Psoas muscle (tissue), 8 donors: ENCODE results near the gene ROPN1B. TPM values are rescaled to one million over a fixed set of nuclear protein-coding genes. Genes with fewer than 3 reads are reported as not detected.
A peak's percentile ranks its signal among the peaks of the same experiment; 100 is the strongest.
"Not testable (repeated sequence)": the region's sequence is repeated elsewhere in the genome, so short reads cannot be mapped to it uniquely, and the experiment has no call there.

Experiments used
- ATAC-seq, 4 donors: fragments of 200-7000 bp; cut with Tn5 transposase; one replicate each; pipeline ENCODE4 v1.9.1; 2020; ENCODE audit warnings: moderate library complexity in 3 of 4, mild to moderate bottlenecking in 2 of 4
- DNase-seq, 2 donors: peaks; one replicate each; pipeline ENCODE4 v3.0.0-alpha.2; 2020
- H3K27ac ChIP-seq: fragments of 200-600 bp; one replicate; pipeline ENCODE4 v1.8.0; 2022
- H3K27me3 ChIP-seq, 3 donors: fragments of 200-600 bp in 1 of 3; one replicate each; pipeline versions ENCODE4 v1.6.1 to v1.8.0; 2013 to 2022; ENCODE audit warnings: low read length in 2 of 3, mild to moderate bottlenecking in 2 of 3, moderate library complexity in 1 of 3; ENCODE audit not compliant: insufficient read depth in 3 of 3
- H3K36me3 ChIP-seq, 2 donors: fragments of 200-600 bp in 1 of 2; one replicate each; pipeline versions ENCODE4 v1.6.1 to v1.8.0; 2013 to 2022; ENCODE audit warnings: low read depth in 1 of 2, mild to moderate bottlenecking in 1 of 2, moderate library complexity in 1 of 2; ENCODE audit not compliant: insufficient read depth in 1 of 2
- H3K4me1 ChIP-seq: fragments of 200-600 bp; one replicate; pipeline ENCODE4 v1.8.0; 2022
- H3K4me3 ChIP-seq: fragments of 200-600 bp; one replicate; pipeline ENCODE4 v1.8.0; 2022; ENCODE audit warnings: mild to moderate bottlenecking
- H3K9me3 ChIP-seq: fragments of 200-600 bp; one replicate; pipeline ENCODE4 v1.8.0; 2022
- WGBS, 3 donors: extraction: QIAGEN DNeasy Blood & Tissue Kit; methylation state at CpG; one replicate each; pipeline versions ENCODE4 v1.1.6 to v1.1.7; 2013; 5-methylcytosine and 5-hydroxymethylcytosine counted together
- intact Hi-C, 2 donors: fragments of 100-400 bp; cut with DNase I; formaldehyde crosslinking; loops; one replicate each; pipeline versions ENCODE4 v1.11.0 to v1.14.2; 2022
- polyA plus RNA-seq, 3 donors: library from polyadenylated mRNA; stranded (reverse); fragments of 200-250 nt; gene quantifications; one replicate each; pipeline ENCODE4 v1.2.3, GENCODE V29; 2013
- total RNA-seq, 4 donors: library from RNA; stranded (reverse); fragmentation: NEBNext Ultra II Directional in 2 of 4; extraction: Animal tissue kit (Norgen Biotek cat#: 25700) in 2 of 4; gene quantifications; one replicate each; pipeline versions ENCODE4 v1.2.1 to v1.2.4, GENCODE V29; 2021 to 2023
- TF ChIP-seq, protein P1 (sequence below): fragments of 200-600 bp; IDR thresholded peaks from one replicate; pipeline ENCODE4 v1.8.0; 2022; ENCODE audit warnings: antibody characterized with exemption
- donor health status: healthy with polysubstance abuse.
- donor health status: DM: no; HTN: no; CAD: no; lungs with moderate emphysema.
- donor health status: Bipolar disorder and iron deficiency.
- donor health status: healthy.
- donor health status: DM: yes; HTN: yes; CAD: no.
- donor health status: DM: no; HTN: no; CAD: no.
- donor health status: DM: no; HTN: no; CAD: no.
- donor health status: DM: yes; HTN: yes; CAD: no.

Gene ROPN1B
- total and polyA plus RNA-seq, 7 donors: 0.13 to 0.46 (median 0.36) TPM; not detected in 2

DNA sequence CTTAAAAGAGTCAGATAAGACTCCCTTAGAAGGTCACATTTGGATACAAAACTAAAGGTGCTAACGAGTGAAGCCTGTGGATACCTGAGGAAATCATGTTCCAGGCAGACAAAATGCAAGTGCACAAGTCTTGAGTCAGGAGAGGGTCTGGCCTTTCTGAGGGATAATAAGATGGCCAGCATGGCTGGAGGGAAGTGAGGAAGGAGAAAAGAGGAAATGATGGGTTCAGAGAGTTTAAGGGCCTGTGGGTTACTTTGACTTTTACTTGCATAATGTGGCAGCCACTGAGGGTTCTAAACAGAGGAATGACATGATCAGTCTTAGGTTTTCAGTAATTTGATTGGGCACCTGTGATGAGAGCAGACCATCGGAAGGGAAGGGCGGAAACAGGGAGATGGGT, 3.5 kb upstream of the ROPN1B start:
- DNase-seq (no peak), ATAC-seq (no peak)
- no peak overlapping the region for H3K4me3 ChIP-seq
- H3K9me3 ChIP-seq: no peaks in the 10 kb centered on the region
- H3K27me3 ChIP-seq: peaks cover 0 to 3% (median 0%) of the 10 kb centered on the region in 3 donors
- intact Hi-C loops: loop anchor here in 1 of 2 donors (5.0 kb wide), 1 partner anchor 237 kb away; no protein-coding TSS in a partner anchor
- no peaks in the 10 kb centered on the region for H3K36me3 ChIP-seq
- H3K27ac ChIP-seq: no peak overlapping the region
- TF ChIP-seq, protein P1, sequence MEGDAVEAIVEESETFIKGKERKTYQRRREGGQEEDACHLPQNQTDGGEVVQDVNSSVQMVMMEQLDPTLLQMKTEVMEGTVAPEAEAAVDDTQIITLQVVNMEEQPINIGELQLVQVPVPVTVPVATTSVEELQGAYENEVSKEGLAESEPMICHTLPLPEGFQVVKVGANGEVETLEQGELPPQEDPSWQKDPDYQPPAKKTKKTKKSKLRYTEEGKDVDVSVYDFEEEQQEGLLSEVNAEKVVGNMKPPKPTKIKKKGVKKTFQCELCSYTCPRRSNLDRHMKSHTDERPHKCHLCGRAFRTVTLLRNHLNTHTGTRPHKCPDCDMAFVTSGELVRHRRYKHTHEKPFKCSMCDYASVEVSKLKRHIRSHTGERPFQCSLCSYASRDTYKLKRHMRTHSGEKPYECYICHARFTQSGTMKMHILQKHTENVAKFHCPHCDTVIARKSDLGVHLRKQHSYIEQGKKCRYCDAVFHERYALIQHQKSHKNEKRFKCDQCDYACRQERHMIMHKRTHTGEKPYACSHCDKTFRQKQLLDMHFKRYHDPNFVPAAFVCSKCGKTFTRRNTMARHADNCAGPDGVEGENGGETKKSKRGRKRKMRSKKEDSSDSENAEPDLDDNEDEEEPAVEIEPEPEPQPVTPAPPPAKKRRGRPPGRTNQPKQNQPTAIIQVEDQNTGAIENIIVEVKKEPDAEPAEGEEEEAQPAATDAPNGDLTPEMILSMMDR: no peak
- 90 to 94% (median 90%) methylated on average over 3 of the region's 3 CpGs for WGBS, 3 donors
- H3K4me1 ChIP-seq: no peaks in the 10 kb centered on the region

DNA sequence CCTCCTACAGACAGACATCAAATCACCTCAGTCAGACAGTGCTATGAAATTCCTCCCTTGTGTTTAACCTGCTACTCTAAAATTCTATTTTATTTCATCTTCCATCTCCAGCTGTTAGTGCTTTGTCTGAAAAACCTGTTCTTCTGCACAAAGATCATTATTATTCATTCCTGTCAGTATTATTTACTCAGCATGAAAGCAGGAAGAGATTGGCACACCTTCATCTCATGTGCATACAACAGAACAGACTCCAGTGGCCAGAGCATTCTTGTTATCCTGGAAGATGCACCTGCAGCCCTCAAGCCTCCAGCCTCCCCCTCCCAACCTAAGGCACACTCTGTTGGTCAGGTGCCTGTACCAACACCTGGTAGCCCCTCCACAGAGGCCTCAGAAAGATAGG, 1.8 kb upstream of the ROPN1B start:
- no peak for ATAC-seq
- no peak overlapping the region for H3K27ac ChIP-seq
- H3K4me3 ChIP-seq: no peak overlapping the region
- intact Hi-C loops: loop anchor here in 1 of 2 donors (5.0 kb wide), 1 partner anchor 235 kb away; no protein-coding TSS in a partner anchor
- TF ChIP-seq, protein P1: no peak
- H3K36me3 ChIP-seq: no peaks in the 10 kb centered on the region
- no peaks in the 10 kb centered on the region for H3K27me3 ChIP-seq
- no peak for DNase-seq
- H3K4me1 ChIP-seq: no peaks in the 10 kb centered on the region
- no peaks in the 10 kb centered on the region for H3K9me3 ChIP-seq

DNA sequence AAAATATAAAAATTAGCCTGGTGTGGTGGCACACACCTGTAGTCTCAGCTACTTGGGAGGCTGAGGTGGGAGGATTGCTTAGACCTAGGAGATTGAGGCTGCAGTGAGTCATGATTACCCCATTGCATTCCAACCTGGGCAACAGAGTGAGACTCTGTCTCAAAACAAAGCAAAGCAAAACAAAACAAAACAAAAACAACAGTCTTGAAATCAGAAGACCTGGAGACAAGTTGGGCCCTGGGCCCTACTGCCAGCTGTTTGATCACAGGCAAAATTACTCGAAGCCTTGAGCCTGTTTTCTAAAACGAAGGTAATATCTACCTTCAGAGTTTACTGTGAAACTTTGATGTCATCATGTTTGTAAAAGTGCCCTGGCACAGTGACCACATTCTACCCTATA, 857 bp upstream of the ROPN1B start:
- intact Hi-C loops: loop anchor here in 1 of 2 donors (5.0 kb wide), 1 partner anchor 234 kb away; no protein-coding TSS in a partner anchor
- DNase-seq, H3K27ac ChIP-seq: not testable (repeated sequence)

DNA sequence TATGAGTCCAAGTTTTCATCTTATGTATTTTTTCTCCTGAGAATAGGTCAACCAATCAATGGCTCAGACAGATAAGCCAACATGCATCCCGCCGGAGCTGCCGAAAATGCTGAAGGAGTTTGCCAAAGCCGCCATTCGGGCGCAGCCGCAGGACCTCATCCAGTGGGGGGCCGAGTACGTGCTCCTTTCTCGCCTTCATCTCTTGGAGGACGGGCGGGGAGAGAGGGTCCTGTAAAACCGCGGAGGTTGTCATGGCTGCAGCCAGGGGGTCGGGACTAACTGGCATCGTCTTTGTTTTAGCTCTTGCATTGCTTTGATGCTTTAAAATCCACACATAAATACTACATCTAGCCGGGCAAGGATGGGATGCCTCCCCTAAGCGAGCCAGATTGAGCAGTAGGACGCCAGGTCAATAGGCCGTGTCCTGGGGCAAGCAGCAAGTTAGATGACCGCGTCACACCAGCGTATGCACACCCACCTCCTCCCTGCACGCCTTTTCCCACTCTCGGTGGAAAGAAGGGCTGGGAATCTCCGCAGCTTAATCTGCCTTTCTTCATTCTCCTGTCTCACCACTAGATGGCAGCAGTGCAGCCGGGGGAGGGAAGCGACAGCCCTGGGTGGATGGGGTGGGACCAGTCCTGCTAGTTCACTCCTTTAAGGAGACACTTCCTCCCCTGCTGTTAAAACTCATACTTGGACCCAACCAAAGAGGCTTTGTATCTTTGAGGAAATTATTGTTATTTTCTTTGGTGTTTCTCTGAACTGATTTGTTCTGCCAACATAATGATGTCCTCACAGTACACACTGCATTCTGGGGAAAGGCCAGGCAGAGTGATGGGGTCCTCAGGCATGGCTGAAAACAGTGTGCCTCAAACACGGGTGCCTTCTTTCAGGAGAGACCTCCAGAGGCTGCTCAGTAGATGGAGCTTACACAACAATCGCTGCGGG, 3.3 kb downstream of the ROPN1B start:
- peak overlapping the region; percentile 39 for H3K4me3 ChIP-seq
- H3K27me3 ChIP-seq, H3K27ac ChIP-seq, H3K36me3 ChIP-seq, intact Hi-C loops, H3K9me3 ChIP-seq, H3K4me1 ChIP-seq: not testable (repeated sequence)
- DNase-seq: peak in 1 of 2 donors; percentile 50
- ATAC-seq: peak; percentile 77 to 84 (median 83)
- TF ChIP-seq, protein P1: peak; percentile 73
- WGBS, 3 donors: 1 to 3% (median 2%) methylated on average over 29 of the region's 31 CpGs

More for the DNA sequence above, 857 bp upstream of the ROPN1B start:
- WGBS, 3 donors: 81 to 89% (median 86%) methylated on average over 2 of the region's 2 CpGs
- not testable (repeated sequence) for H3K36me3 ChIP-seq, ATAC-seq, H3K27me3 ChIP-seq, H3K4me3 ChIP-seq, H3K9me3 ChIP-seq, H3K4me1 ChIP-seq

DNA sequence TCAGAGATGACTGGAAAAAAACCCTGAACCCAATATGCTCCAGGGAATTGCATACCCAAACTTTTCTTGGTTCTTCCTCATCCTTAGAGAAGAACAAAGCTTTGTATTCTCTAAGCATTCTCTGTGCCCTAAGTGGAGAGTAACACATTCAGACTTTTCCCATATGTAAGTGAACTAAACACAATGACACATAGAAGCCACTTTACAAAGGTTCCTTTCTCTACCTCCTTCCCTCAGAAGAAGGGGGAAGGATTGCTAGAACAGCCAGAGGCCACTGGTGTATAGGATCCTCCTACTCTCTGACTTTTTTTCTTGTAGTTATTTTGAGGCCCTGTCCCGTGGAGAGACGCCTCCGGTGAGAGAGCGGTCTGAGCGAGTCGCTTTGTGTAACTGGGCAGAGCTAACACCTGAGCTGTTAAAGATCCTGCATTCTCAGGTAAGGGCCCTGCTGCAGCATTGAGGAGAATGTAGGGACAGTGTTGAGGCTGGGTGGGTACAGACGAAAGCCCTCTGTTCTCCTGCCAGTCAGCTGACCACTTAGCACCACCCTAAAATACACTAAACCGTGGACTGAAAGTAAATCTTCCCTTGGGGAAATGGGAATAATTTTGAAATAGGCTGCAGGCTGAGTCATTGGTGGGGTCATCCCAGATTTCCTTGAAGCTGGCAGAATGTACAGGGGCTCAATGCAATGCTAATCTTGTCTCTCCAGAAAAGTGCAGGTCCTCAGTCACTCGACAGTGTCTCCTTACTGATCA, 6.4 kb downstream of the ROPN1B start:
- intact Hi-C loops, H3K4me1 ChIP-seq, DNase-seq, H3K36me3 ChIP-seq, H3K4me3 ChIP-seq, H3K9me3 ChIP-seq, ATAC-seq, H3K27me3 ChIP-seq, H3K27ac ChIP-seq: not testable (repeated sequence)
- WGBS, 3 donors: 60 to 73% (median 63%) methylated on average over 9 of the region's 9 CpGs

DNA sequence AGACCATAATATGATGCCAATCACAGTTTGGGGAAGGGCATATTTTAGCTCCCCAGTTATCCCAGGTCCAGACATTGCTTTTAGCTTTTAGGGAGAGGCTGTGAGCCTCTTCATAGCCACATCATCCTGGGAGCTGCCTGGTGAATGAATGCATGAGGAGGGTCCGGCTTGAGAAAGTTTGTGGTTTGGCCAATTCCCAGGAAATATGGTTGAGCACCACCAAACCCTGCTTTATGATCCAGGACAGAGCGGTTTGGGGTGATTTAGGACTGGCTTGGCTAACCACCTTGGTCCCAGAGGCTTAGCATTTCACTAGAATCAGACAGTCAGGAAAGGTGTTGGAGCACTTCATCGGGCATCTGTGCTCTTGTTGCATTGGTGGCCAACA, 7.0 kb downstream of the ROPN1B start:
- H3K9me3 ChIP-seq, H3K36me3 ChIP-seq, H3K4me1 ChIP-seq, ATAC-seq, intact Hi-C loops, H3K4me3 ChIP-seq, H3K27ac ChIP-seq, H3K27me3 ChIP-seq, DNase-seq: not testable (repeated sequence)
- 87 to 91% (median 87%) methylated on average over 2 to 3 of the region's 3 CpGs for WGBS, 3 donors

DNA sequence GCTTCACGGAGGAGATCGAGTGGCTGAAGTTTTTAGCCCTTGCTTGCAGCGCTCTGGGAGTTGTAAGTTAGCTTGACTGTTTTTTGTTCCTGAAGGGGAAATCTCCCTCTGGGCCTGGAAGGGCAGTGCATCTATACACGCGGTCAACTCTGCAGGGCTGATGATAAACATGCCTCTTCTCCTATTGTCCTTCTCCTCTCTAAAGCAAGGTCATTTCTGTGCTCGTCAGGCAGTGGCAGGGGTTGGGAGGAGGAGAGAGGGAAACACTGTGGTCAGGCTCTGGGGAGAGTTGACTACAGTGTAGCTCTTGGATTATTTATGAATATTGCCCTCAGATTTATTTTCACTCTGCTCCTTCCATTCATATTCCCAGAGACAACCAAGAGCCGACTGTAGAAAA, 8.1 kb downstream of the ROPN1B start:
- intact Hi-C loops, H3K9me3 ChIP-seq, H3K27ac ChIP-seq, ATAC-seq, H3K4me1 ChIP-seq, H3K4me3 ChIP-seq, DNase-seq, H3K36me3 ChIP-seq, H3K27me3 ChIP-seq: not testable (repeated sequence)
- WGBS, 3 donors: 39 to 56% (median 48%) methylated on average over 3 to 4 of the region's 7 CpGs

DNA sequence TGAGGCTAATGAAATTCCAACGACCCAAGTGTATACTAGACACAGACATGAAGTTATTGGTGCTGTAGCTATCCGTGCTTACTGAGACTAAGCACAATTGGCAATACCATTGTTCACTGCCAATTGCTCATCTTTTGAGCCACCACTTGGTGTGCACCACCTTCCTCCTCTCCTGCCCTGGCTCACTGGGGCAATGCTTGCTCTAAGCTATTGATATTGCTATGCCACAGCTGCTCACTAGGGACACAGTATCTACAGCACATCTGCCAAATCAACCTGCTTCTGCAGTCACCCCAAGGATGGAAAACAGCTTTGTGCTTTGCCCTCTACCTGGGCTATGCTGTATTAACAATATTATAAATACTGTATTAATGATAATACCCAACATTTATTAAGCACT, 16.0 kb downstream of the ROPN1B start:
- WGBS, 3 donors: 73 to 80% (median 73%) methylated on average over 2 of the region's 2 CpGs
- H3K27ac ChIP-seq, H3K9me3 ChIP-seq, H3K27me3 ChIP-seq, ATAC-seq, DNase-seq, H3K4me3 ChIP-seq, H3K4me1 ChIP-seq, H3K36me3 ChIP-seq: not testable (repeated sequence)
- intact Hi-C loops: loop anchor here in 1 of 2 donors (10.0 kb wide), 1 partner anchor 200 kb away; the partner anchor contains the start of gene ALDH1L1
